ENCODE results near the gene DCC.

Gene DCC

DNA sequence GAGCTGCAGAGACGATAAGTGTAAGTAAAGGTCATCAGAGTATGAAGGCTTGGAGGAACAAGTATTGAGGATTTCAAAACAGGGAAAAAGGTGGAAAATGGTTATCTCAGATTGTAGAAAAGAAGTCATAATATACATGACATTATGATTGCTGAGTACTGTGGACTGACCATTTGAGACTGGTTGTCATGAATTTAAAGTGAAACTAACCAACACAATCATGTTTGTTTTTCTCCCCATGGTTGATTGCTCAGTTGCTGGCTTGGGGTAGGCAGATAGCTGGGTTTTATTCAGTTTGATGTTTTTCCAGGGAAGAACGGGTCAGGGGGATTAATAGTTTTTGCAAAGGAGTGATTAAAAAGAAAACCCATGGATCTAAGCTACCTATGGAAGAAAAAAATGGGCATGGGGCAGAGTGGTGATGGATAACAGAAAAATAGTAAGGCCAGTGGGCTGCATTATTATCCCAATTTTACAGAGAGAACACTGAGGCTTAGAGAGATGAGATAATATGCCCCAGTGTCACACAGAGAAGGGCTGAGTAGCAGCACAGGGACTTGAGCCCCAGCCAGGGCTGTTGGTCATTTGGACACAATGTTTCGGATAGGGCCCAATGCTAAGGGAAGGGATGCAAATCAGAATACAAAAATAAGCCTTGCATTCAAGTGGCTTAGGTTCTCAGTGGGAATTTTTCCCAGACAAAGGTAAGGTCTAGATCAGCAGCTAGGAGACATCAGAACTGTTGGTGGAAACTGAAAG is 885.7 kb downstream of the DCC start:
- no peak for DNase-seq (ENCODE audit: low spot score)

GRCh38 chr18:53234610-53235009 is 894.6 kb downstream of the DCC start:
- DNase-seq (ENCODE audit: low spot score) = no peak

- DNase-seq (ENCODE audit: low spot score) = no peak
These were observed 901.2 kb downstream of the DCC start for GRCh38 chr18:53241161-53241560.

- no peak for DNase-seq (ENCODE audit: low spot score)
These were observed 913.8 kb downstream of the DCC start for GRCh38 chr18:53253789-53254188.

DNA sequence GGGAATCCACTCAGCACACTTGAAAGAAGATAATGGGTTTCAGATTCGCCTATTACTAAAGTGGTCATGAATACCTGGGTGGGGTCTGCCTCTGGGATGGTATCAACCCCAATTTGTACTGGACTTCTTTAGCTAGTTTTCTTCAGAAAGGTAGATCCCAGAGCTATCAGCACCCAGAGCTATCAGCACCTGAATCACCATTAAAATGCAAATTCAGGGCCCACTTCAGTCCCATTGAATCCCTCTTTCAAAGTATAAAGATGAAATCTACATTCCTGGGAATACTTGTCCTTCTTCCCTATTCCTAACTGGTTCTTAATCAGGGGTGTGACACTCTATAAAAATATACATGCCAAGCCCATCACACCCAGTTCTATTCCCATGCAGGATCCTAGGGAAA is 914.3 kb downstream of the DCC start:
- DNase-seq (ENCODE audit: low spot score) = no peak

DNA sequence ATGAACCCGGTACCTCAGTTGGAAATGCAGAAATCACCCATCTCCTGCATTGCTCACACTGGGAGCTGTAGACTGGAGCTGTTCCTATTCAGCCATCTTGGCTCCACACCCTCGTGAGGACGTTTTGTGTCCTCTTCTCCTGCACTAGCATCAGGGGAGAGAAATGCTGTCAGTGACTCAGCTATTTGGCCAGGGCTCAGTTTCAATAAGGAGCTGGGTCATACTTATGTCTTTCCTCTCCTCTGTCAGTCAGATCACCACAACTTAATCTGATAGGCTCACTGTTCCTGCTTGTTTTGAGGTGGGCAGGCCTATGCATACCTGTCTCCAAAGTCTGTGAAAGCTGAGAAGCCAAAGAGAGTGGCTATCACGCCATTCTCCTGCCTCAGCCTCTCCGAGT is 921.2 kb downstream of the DCC start:
- DNase-seq (ENCODE audit: low spot score) = no peak

- no peak for DNase-seq (ENCODE audit: low spot score)
These were observed 926.9 kb downstream of the DCC start for GRCh38 chr18:53266850-53267249.

GRCh38 chr18:53268455-53268854 is 928.5 kb downstream of the DCC start:
- peak; percentile 3 for DNase-seq (ENCODE audit: low spot score)

DNA sequence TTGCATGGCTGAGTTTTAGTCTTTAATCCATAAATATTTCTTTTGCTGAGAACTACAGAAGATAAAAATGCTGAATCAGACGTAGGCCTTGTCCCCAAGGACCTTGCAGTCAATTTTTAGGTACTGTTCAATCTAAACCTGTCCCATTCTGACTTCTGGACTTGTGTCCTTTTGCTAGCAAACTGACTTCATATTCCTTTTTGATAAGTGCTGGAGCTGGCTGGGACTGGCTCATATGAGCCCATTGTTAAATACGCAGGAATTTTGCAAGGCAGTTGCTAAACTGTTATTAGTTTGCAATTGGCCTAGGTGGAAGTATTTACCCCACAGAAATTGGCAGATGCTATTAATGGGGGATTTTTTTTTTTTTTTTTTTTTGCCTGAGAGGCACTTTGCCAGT is 941.4 kb downstream of the DCC start:
- no peak for DNase-seq (ENCODE audit: low spot score)

GRCh38 chr18:53283708-53284107 is 943.7 kb downstream of the DCC start:
- DNase-seq (ENCODE audit: low spot score) = no peak

DNA sequence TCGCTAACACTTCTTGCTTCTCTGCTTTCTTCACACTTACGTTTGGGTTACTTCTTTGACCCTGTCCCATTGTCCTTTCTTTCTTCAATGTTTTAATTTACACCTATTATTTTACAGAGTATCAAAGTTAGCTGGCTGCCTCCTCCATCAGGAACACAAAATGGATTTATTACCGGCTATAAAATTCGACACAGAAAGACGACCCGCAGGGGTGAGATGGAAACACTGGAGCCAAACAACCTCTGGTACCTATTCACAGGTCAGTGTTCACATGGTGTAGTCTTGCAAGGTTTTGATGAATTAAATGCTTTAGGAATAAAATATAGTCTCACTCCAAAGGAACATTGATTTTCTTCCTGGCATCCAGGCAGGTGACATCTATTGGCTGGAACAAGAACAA is 965.5 kb downstream of the DCC start:
- DNase-seq (ENCODE audit: low spot score) = no peak

- no peak for DNase-seq (ENCODE audit: low spot score)
These were observed 979.6 kb downstream of the DCC start for GRCh38 chr18:53319628-53320027.

GRCh38 chr18:53322163-53322562 is 982.2 kb downstream of the DCC start:
- no peak for DNase-seq (ENCODE audit: low spot score)

GRCh38 chr18:53324353-53324752 is 984.4 kb downstream of the DCC start:
- DNase-seq (ENCODE audit: low spot score) = no peak

DNA sequence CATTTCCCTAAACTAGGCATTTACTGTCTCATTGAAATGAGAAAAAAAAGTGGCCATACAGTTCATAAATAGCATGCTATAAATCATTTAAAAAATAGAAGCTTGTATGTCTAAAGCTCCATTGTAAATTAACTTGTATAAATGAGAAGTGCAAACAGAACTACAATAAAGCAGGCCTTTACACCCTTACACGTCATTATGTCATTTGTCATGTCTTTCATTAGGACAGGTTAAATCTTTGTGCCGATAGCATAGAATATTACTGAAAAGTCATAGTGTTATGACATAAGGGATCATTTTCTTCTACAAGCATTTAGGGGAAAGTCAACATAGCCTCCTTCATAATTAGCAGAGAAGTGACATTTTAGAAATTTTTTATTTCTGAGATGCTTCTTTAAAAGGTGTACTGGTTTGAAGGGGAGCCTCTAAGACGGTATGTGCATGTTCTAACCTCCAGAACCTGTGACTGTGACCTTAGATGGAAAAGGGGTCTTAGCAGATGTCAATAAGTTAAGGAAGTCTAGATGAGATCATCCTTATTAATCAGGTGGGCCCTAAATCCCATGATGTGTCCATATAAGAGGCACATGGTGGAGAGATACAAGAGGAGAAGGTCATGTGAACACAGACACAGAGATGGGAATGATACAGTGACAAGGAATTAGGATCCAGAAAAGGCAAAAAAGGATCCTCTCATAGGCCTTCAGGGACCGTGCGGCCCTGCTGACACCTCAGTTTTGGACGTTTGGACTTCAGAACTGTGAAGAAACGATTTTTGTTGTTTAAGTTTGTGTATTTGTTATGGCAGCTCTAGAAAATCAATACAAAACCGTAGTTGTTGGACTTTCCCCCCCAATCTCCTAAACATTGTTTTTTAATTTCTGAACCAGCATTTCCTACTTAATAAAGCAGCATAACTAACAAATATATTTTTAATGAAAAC is 1020.8 kb downstream of the DCC start:
- DNase-seq (ENCODE audit: low spot score) = no peak

DNA sequence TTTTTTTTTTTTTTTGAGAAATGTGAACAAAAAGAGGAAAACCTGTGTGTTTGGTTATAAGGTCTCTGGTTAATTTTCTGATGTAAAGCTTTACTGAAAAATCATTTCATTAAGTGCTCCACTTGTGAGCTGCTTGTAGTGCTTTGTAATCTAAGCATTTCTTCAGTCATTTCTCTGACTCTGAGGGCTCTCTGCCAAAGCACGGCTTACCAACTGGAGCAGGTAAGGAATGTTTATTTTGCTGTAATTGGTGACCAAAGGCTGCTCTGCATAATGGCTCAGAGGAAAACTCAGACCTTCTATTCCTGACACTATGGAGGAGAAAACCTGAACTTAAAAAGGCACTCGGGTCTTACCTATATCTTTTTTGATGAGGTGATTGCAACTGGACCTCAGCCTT is 1035.6 kb downstream of the DCC start:
- DNase-seq (ENCODE audit: low spot score) = no peak

- peak; percentile 66 for DNase-seq (ENCODE audit: low spot score)
These were observed 1040.2 kb downstream of the DCC start for GRCh38 chr18:53380063-53380639.

DNA sequence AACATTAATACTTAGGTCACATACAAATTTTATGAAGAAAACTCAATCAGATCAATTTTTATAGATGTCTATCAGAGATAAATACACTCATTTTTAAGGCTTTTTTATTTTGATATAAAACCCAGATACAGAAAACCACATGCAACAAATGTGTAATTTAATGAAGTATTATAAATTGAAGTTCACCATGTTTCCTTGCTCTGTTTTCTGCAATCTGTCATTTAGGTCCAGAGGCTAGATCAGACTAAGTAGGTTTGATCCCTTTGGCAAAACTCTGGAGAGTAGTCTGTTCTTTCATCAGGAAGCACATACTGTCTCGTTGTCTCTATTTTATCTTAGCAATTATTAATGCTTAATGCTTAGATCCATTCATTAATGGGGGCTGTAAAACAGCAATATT is 1042.9 kb downstream of the DCC start:
- no peak for DNase-seq (ENCODE audit: low spot score)

GRCh38 chr18:53385889-53386288 is 1045.9 kb downstream of the DCC start:
- no peak for DNase-seq (ENCODE audit: low spot score)

DNA sequence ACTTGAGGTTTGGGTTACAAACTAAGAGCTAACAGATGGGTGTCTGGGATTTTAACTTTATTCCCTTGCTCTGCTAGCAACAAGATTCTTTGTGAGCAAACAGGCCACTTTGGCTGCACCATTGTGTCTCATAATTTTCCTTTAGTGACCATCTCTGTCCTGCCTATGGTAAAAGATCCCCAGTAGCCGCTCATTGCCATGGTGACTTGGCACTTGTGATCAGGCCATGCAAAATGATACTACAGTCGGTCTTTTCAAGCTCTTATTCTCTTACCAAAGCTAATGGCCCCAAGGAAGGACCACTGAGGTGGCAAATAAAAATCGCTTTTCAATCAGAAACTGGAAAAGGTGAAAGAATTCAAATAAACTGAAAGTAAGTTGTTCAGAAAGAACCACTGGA is 1047.6 kb downstream of the DCC start:
- DNase-seq (ENCODE audit: low spot score) = no peak

DNA sequence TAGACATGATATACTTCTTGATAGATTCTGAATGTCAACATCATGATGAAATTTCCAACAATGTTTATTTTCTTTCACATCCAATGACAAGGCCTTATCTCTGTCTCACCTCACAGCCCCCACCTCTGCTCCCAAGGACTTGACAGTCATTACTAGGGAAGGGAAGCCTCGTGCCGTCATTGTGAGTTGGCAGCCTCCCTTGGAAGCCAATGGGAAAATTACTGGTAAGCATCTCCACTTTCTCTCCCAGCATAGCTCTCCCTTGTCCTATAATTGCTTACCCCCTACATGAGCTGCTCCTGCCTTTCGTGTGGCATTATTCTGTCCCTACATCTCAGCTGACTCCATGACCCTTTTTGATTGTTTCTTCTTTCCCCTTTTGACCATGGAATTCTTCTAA is 1062.7 kb downstream of the DCC start:
- no peak for DNase-seq (ENCODE audit: low spot score)

DNA sequence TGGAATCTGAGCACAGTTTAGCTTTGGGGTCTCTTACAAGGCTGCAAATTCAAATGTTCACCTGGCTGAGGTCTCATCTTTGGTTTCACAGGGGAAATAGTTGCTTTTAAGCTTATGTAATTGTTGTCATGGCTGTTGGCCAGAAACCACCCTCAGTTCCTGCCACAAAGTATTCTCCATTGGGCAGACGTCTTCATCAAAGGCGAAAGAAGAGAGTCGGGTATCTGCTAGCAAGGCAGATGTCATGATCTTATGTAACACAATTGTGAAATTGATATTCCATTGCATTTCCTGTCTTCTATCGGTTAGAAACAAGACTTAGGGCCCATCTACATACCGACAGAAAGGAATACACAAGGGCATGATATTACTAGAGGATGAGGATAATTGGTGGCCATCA is 1068.3 kb downstream of the DCC start:
- no peak for DNase-seq (ENCODE audit: low spot score)

DNA sequence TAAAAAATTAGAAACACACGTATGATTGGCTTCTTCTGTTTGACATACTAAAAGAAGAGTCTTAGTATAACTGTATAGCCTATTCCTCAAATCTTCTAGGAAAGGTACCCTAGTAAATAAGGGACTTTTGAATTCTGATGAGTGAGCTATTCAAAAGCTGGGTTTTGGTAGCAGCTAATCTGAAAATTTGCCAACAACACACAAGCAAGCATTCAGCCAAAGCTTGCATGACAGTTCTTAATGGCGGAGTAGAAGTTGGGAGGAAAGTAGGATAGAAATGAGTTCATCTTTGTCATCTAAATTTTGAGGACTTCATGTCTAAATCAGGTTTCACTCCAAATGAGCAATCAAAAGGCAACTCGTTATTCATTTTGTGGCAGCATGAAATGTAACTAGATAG is 1071.5 kb downstream of the DCC start:
- no peak for DNase-seq (ENCODE audit: low spot score)
